NB4 (cell line): Measurements from ENCODE around the gene SH3PXD2A.

Experiments used
- POLR2A ChIP-seq: IDR thresholded peaks from 2 replicates; pipeline ENCODE4 v1.6.1; 2011; ENCODE audit warnings: mild to moderate bottlenecking; ENCODE audit not compliant: insufficient read length; ENCODE audit errors: extremely low read depth
- TF ChIP-seq, protein P1 (sequence below): IDR thresholded peaks from one replicate; pipeline ENCODE4 v1.5.1; 2012; ENCODE audit warnings: low read depth, low read length
- TF ChIP-seq, protein P2 (sequence below): IDR thresholded peaks from 2 replicates; pipeline ENCODE4 v1.6.1; 2011; ENCODE audit warnings: low read depth, low read length

DNA sequence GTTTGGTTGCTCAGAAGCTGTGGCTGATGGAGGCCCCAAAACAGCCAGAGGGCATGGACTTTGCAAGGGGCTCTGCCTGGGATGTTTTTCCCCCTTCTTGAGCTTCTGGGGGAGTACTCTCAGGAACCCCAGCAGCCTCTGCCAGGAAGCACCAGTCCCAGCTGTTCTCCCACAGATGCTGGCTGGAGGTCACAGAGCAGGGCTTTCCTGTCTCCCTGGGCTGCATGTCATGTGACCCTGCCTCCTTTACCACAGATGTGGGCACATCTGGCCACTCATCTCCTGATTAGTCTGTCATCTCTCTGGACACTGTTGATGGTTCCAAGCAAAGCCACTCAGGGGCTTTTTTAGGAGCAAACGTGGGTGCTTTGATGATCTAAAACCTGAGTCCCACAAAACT lies 225.2 kb downstream of the SH3PXD2A start:
- no peak for TF ChIP-seq POLR2A
- TF ChIP-seq, protein P1, sequence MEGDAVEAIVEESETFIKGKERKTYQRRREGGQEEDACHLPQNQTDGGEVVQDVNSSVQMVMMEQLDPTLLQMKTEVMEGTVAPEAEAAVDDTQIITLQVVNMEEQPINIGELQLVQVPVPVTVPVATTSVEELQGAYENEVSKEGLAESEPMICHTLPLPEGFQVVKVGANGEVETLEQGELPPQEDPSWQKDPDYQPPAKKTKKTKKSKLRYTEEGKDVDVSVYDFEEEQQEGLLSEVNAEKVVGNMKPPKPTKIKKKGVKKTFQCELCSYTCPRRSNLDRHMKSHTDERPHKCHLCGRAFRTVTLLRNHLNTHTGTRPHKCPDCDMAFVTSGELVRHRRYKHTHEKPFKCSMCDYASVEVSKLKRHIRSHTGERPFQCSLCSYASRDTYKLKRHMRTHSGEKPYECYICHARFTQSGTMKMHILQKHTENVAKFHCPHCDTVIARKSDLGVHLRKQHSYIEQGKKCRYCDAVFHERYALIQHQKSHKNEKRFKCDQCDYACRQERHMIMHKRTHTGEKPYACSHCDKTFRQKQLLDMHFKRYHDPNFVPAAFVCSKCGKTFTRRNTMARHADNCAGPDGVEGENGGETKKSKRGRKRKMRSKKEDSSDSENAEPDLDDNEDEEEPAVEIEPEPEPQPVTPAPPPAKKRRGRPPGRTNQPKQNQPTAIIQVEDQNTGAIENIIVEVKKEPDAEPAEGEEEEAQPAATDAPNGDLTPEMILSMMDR, result no peak
- TF ChIP-seq, protein P2, sequence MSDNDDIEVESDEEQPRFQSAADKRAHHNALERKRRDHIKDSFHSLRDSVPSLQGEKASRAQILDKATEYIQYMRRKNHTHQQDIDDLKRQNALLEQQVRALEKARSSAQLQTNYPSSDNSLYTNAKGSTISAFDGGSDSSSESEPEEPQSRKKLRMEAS, result no peak
